GM23338 (cell line): ENCODE measurements around the gene CCBE1. TPM values are rescaled to one million over a fixed set of nuclear protein-coding genes. Genes with fewer than 3 reads are reported as not detected.

Experiments
- ATAC-seq: fragments of 200-7000 bp; cut with Tn5 transposase; 3 replicates; pipeline ENCODE4 v1.9.1; 2020
- DNase-seq: peaks from one replicate; pipeline ENCODE4 v3.0.0-alpha.2; 2015; ENCODE audit warnings: low spot score
- H2AFZ ChIP-seq: fragments of 200-600 bp; sonication (generic); 2 replicates; pipeline ENCODE4 v1.8.0; 2016; ENCODE audit warnings: antibody characterized with exemption, mild to moderate bottlenecking, moderate library complexity
- H3F3A ChIP-seq: fragments of 200-600 bp; sonication (generic); replicated peaks from 2 replicates; pipeline ENCODE4 v1.8.0; 2017; ENCODE audit warnings: antibody characterized with exemption, mixed run types, low read depth
- H3K27ac ChIP-seq: fragments of 200-600 bp; sonication (generic); 2 replicates; pipeline ENCODE4 v1.6.1; 2016; ENCODE audit warnings: low read depth
- H3K27me3 ChIP-seq: fragments of 200-600 bp; sonication (generic); 2 replicates; pipeline ENCODE4 v1.8.0; 2016; ENCODE audit warnings: mild to moderate bottlenecking, mixed run types, moderate library complexity; ENCODE audit not compliant: insufficient read depth
- H3K36me3 ChIP-seq: fragments of 200-600 bp; sonication (generic); 2 replicates; pipeline ENCODE4 v1.8.0; 2016; ENCODE audit warnings: mild to moderate bottlenecking; ENCODE audit not compliant: insufficient read depth
- H3K4me1 ChIP-seq: fragments of 200-600 bp; sonication (generic); 2 replicates; pipeline ENCODE4 v1.8.0; 2016; ENCODE audit warnings: mild to moderate bottlenecking, moderate library complexity; ENCODE audit not compliant: insufficient read depth
- H3K4me2 ChIP-seq: fragments of 200-600 bp; sonication (generic); 2 replicates; pipeline ENCODE4 v1.7.1; 2017; ENCODE audit warnings: mixed run types
- H3K4me3 ChIP-seq: fragments of 200-600 bp; sonication (generic); 2 replicates; pipeline ENCODE4 v1.6.1; 2016; ENCODE audit warnings: mixed run types
- H3K79me2 ChIP-seq: fragments of 200-600 bp; sonication (generic); replicated peaks from 2 replicates; pipeline ENCODE4 v1.8.0; 2017; ENCODE audit warnings: mild to moderate bottlenecking; ENCODE audit not compliant: insufficient read depth
- H3K9me2 ChIP-seq: fragments of 200-600 bp; sonication (generic); 2 replicates; pipeline ENCODE4 v1.8.0; 2017; ENCODE audit not compliant: insufficient read depth
- H4K20me1 ChIP-seq: fragments of 200-600 bp; sonication (generic); replicated peaks from 2 replicates; pipeline ENCODE4 v1.8.0; 2017; ENCODE audit warnings: mild to moderate bottlenecking; ENCODE audit not compliant: insufficient read depth
- H3K27ac Mint-ChIP-seq: 2 replicates; pipeline ENCODE4 v1.8.0; 2020; ENCODE audit warnings: inconsistent platforms, mild to moderate bottlenecking, moderate library complexity, mixed read lengths
- H3K27me3 Mint-ChIP-seq: 3 replicates; pipeline ENCODE4 v1.8.0; 2022; ENCODE audit warnings: low read depth, mild to moderate bottlenecking, moderate library complexity, mixed read lengths, inconsistent platforms; ENCODE audit not compliant: insufficient read depth, poor library complexity
- H3K36me3 Mint-ChIP-seq: 3 replicates; pipeline ENCODE4 v1.8.0; 2021; ENCODE audit warnings: low read depth, mild to moderate bottlenecking, inconsistent platforms, moderate library complexity, mixed read lengths
- H3K4me1 Mint-ChIP-seq: 3 replicates; pipeline ENCODE4 v1.8.0; 2020; ENCODE audit warnings: mild to moderate bottlenecking, inconsistent platforms, mixed read lengths
- H3K4me3 Mint-ChIP-seq: 3 replicates; pipeline ENCODE4 v1.8.0; 2021; ENCODE audit warnings: moderate library complexity, mild to moderate bottlenecking, inconsistent platforms, mixed read lengths
- H3K9me3 Mint-ChIP-seq: 3 replicates; pipeline ENCODE4 v1.8.0; 2020; ENCODE audit warnings: moderate library complexity, mild to moderate bottlenecking, inconsistent platforms, mixed read lengths
- CREB1 ChIP-seq: fragments of 250-450 bp; sonication (Bioruptor Pico); IDR thresholded peaks from 2 replicates; pipeline ENCODE4 v1.5.0; 2020; ENCODE audit warnings: low read depth, mild to moderate bottlenecking, moderate library complexity
- EZH2phosphoT487 ChIP-seq: fragments of 200-600 bp; sonication (generic); IDR thresholded peaks from one replicate; pipeline ENCODE4 v1.8.1; 2018; ENCODE audit warnings: antibody characterized with exemption; ENCODE audit not compliant: unreplicated experiment
- JUNB ChIP-seq: IDR thresholded peaks from one replicate; pipeline ENCODE4 v1.6.1; 2016; ENCODE audit warnings: antibody characterized with exemption; ENCODE audit not compliant: unreplicated experiment
- polyA plus RNA-seq: library from polyadenylated mRNA; unstranded; fragments of >200 nt; fragmentation: Nextera tagmentation; extraction: Ambion mirVana; gene quantifications from 2 replicates; pipeline ENCODE4 v1.2.1, GENCODE V29; 2016
- total RNA-seq: library from RNA; depleted of rRNA; stranded (reverse); fragments of >200 nt; shearing (Covaris generic); gene quantifications from 2 replicates; pipeline ENCODE4 v1.2.3, GENCODE V29; 2014
- TF ChIP-seq, protein P1 (sequence below), 2 experiments: fragments of 200-600 bp in 1 of 2; sonication (generic) in 1 of 2; conservative IDR thresholded peaks; 2 replicates each; pipeline versions ENCODE4 v1.5.1 to v1.6.1; 2016 to 2017; ENCODE audit warnings: antibody characterized with exemption in 2 of 2, low read depth in 2 of 2, mild to moderate bottlenecking in 2 of 2, moderate library complexity in 1 of 2

CCBE1 gene
- total and polyA plus RNA-seq, 2 experiments from 2014 or later = 2.1 to 2.6 TPM

DNA sequence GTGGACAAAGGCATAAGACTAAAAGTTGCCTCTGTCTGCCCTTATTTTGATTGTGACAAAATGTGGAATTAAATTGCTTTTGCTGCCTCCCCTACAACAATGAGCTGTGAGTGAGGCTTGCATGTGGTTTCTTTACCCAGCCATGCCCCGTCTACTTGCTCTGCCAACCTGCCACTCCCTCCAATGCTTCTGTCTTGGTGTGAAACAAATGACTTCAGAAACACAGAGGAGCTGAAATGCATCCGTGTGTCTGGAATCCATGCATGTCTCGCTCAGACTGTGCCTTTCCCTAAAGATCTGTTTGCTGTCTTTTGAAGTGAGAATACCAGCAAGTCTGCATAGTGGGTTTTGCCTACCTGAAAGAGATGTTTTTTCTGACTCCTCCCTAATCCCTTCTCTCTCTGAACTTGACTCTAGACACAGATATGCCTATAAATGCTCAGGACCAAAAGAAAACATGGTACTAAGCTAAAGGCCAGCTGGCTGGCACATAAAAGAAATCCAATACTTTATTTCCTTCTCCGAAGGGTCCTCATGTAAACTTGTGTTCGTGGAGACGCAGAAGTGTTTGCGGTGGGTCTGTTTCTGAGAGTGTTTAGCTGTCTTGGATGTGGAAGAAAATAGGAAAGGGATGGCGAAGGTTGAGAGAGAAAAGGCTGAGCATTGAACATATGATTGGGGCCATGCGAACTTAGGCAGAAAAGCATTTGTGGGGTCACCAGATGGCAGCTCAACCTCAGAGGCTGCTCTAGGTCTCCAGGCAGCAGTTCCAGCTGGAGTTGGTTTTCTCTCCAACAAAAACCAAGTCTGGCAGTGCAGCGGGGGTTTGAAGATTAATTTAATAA is 120.5 kb downstream of the CCBE1 start:
- no peaks in the 10 kb centered on the region for H3K4me1 ChIP-seq
- H3K27me3 ChIP-seq = no peaks in the 10 kb centered on the region
- no peak overlapping the region for H3K4me2 ChIP-seq
- H3K4me1 Mint-ChIP-seq = peaks cover 7% of the 10 kb centered on the region; the same call in 2 of the 3 replicates
- H3K36me3 ChIP-seq = no peaks in the 10 kb centered on the region
- no peaks in the 10 kb centered on the region for H4K20me1 ChIP-seq
- H3K27me3 Mint-ChIP-seq = peaks cover 2% of the 10 kb centered on the region
- ATAC-seq (no peak), DNase-seq (no peak)
- no peak overlapping the region; the same call in 1 of the 2 replicates for H2AFZ ChIP-seq
- no peak for TF ChIP-seq EZH2phosphoT487
- TF ChIP-seq, protein P1, sequence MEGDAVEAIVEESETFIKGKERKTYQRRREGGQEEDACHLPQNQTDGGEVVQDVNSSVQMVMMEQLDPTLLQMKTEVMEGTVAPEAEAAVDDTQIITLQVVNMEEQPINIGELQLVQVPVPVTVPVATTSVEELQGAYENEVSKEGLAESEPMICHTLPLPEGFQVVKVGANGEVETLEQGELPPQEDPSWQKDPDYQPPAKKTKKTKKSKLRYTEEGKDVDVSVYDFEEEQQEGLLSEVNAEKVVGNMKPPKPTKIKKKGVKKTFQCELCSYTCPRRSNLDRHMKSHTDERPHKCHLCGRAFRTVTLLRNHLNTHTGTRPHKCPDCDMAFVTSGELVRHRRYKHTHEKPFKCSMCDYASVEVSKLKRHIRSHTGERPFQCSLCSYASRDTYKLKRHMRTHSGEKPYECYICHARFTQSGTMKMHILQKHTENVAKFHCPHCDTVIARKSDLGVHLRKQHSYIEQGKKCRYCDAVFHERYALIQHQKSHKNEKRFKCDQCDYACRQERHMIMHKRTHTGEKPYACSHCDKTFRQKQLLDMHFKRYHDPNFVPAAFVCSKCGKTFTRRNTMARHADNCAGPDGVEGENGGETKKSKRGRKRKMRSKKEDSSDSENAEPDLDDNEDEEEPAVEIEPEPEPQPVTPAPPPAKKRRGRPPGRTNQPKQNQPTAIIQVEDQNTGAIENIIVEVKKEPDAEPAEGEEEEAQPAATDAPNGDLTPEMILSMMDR (conservative IDR thresholded peaks at IDR 0.05; ENCODE audit: low read depth in 2 of 2) = no peak
- TF ChIP-seq CREB1 = no peak
- H3K9me2 ChIP-seq = no peaks in the 10 kb centered on the region
- H3K9me3 Mint-ChIP-seq = no peaks in the 10 kb centered on the region
- no peak overlapping the region for H3K4me3 Mint-ChIP-seq
- H3K4me3 ChIP-seq = no peak overlapping the region
- H3K27ac Mint-ChIP-seq = no peak overlapping the region; the same call in 1 of the 2 replicates
- H3K27ac ChIP-seq = no peak overlapping the region
- no peaks in the 10 kb centered on the region for H3K36me3 Mint-ChIP-seq
- no peaks in the 10 kb centered on the region for H3F3A ChIP-seq
- no peaks in the 10 kb centered on the region for H3K79me2 ChIP-seq

DNA sequence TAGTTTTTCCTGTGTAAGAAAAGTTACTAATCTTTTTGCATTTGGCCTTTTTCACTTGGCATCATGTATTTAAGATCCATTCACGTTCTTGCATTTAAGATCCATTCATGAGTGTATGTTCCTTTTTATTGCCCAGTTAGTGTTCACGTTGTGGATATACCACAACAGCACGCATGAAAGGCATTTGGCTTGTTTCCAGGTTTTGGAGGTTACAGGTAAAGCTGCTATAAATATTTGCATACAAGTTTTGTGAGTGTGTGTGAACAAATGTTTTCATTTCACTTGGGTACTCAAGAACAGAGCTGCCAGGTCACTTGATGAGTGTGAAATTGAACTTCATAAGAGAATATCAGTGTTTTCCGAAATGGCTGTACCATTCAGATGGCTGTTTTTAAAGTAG is 121.2 kb downstream of the CCBE1 start:
- Mint-ChIP-seq H3K27ac (no peak overlapping the region), H3K27me3 (peaks cover 2% of the 10 kb centered on the region)
- H3K4me2 ChIP-seq = no peak overlapping the region

DNA sequence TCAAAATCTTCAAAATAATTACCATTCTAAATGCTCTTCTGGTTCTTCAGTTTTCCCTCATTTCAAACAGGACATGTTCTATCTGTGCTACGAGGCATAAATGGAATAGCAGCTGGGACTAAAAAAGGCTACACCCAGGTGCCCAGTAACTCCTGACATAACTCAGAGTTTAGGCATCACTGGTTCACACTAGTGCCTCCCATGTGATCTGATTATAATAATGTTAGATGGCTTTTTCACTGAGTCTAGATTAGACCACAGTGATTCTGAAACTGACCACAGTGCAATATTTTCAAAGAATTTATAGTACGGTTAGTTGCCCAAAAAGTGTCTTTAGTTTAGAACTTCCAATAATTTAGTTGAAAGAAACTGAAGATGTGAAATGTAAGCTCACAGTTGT is 123.3 kb downstream of the CCBE1 start:
- H3K4me3 Mint-ChIP-seq = no peak overlapping the region
- H3K4me1 ChIP-seq = no peaks in the 10 kb centered on the region

More for the DNA sequence above, 121.2 kb downstream of the CCBE1 start:
- TF ChIP-seq EZH2phosphoT487 = no peak
- peaks cover 7% of the 10 kb centered on the region; the same call in 2 of the 3 replicates for H3K4me1 Mint-ChIP-seq
- H2AFZ ChIP-seq = no peak overlapping the region
- ATAC-seq (no peak), DNase-seq (no peak)
- no peaks in the 10 kb centered on the region for H3K36me3 Mint-ChIP-seq
- no peaks in the 10 kb centered on the region for H3K27me3 ChIP-seq
- H3K4me1 ChIP-seq = no peaks in the 10 kb centered on the region
- H3K27ac ChIP-seq = no peak overlapping the region
- H3K9me2 ChIP-seq = no peaks in the 10 kb centered on the region
- H3K4me3 ChIP-seq = no peak overlapping the region
- H3K79me2 ChIP-seq = no peaks in the 10 kb centered on the region
- H3K9me3 Mint-ChIP-seq = no peaks in the 10 kb centered on the region
- no peak overlapping the region for H3K4me3 Mint-ChIP-seq
- no peaks in the 10 kb centered on the region for H3K36me3 ChIP-seq
- no peaks in the 10 kb centered on the region for H3F3A ChIP-seq
- no peaks in the 10 kb centered on the region for H4K20me1 ChIP-seq

More for the DNA sequence above, 123.3 kb downstream of the CCBE1 start:
- Histone ChIP-seq H3K27me3 (no peaks in the 10 kb centered on the region), H3K36me3 (no peaks in the 10 kb centered on the region), H3F3A (no peaks in the 10 kb centered on the region), H3K9me2 (no peaks in the 10 kb centered on the region), H2AFZ (no peak overlapping the region), H3K27ac (no peak overlapping the region), H4K20me1 (no peaks in the 10 kb centered on the region), H3K79me2 (no peaks in the 10 kb centered on the region), H3K4me2 (no peak overlapping the region), H3K4me3 (no peak overlapping the region)
- Mint-ChIP-seq H3K36me3 (no peaks in the 10 kb centered on the region), H3K9me3 (no peaks in the 10 kb centered on the region), H3K4me1 (peaks cover 12% of the 10 kb centered on the region), H3K27me3 (peaks cover 3% of the 10 kb centered on the region), H3K27ac (no peak overlapping the region)
- no peak for TF ChIP-seq CREB1
- TF ChIP-seq JUNB = no peak
- ATAC-seq = no peak
- no peak for DNase-seq
